ENCODE measurements around the gene AP2A1.

The AP2A1 gene

GRCh38 chr19:49853852-49854377 is 87.1 kb downstream of the AP2A1 start:
- no peak for DNase-seq (ENCODE audit: low spot score in 2 of 2)
- Mint-ChIP-seq H3K27ac (ENCODE audit: low read depth) (no peak overlapping the region), H3K4me3 (peak overlapping the region; percentile 3), H3K27me3 (no peaks in the 10 kb centered on the region), H3K36me3 (ENCODE audit: insufficient read depth) (peaks cover 21% of the 10 kb centered on the region), H3K4me1 (peaks cover 27% of the 10 kb centered on the region), H3K9me3 (peaks cover 4% of the 10 kb centered on the region)
- ATAC-seq (replicated peaks; ENCODE audit: extremely low read depth, poor library complexity, severe bottlenecking) = no peak

- Mint-ChIP-seq H3K4me1 (peaks cover 22% of the 10 kb centered on the region), H3K27me3 (no peaks in the 10 kb centered on the region), H3K27ac (ENCODE audit: low read depth) (peak overlapping the region; percentile 79), H3K4me3 (no peak overlapping the region), H3K36me3 (ENCODE audit: insufficient read depth) (peaks cover 21% of the 10 kb centered on the region), H3K9me3 (no peaks in the 10 kb centered on the region)
- DNase-seq (ENCODE audit: low spot score in 2 of 2) = no peak
- ATAC-seq (replicated peaks; ENCODE audit: extremely low read depth, poor library complexity, severe bottlenecking) = no peak
Observed at GRCh38 chr19:49854378-49855263, 87.8 kb downstream of the AP2A1 start.

GRCh38 chr19:49855277-49855675 is 88.5 kb downstream of the AP2A1 start:
- no peak overlapping the region for H3K4me3 Mint-ChIP-seq
- peak overlapping the region; percentile 79 for H3K27ac Mint-ChIP-seq (ENCODE audit: low read depth)
- H3K9me3 Mint-ChIP-seq = no peaks in the 10 kb centered on the region
- no peaks in the 10 kb centered on the region for H3K27me3 Mint-ChIP-seq
- H3K36me3 Mint-ChIP-seq (ENCODE audit: insufficient read depth) = peaks cover 21% of the 10 kb centered on the region
- DNase-seq (ENCODE audit: low spot score in 2 of 2) (no peak), ATAC-seq (replicated peaks; ENCODE audit: extremely low read depth, poor library complexity, severe bottlenecking) (no peak)
- H3K4me1 Mint-ChIP-seq = peaks cover 16% of the 10 kb centered on the region

- Mint-ChIP-seq H3K9me3 (no peaks in the 10 kb centered on the region), H3K4me3 (no peak overlapping the region), H3K4me1 (peaks cover 11% of the 10 kb centered on the region), H3K27ac (ENCODE audit: low read depth) (peak overlapping the region; percentile 79), H3K36me3 (ENCODE audit: insufficient read depth) (peaks cover 22% of the 10 kb centered on the region), H3K27me3 (no peaks in the 10 kb centered on the region)
- DNase-seq (ENCODE audit: low spot score in 2 of 2) (no peak), ATAC-seq (replicated peaks; ENCODE audit: extremely low read depth, poor library complexity, severe bottlenecking) (no peak)
Observed at GRCh38 chr19:49855676-49856573, 89.1 kb downstream of the AP2A1 start.

- ATAC-seq (replicated peaks; ENCODE audit: extremely low read depth, poor library complexity, severe bottlenecking) (no peak), DNase-seq (ENCODE audit: low spot score in 2 of 2) (no peak)
- no peak overlapping the region for H3K4me3 Mint-ChIP-seq
- no peaks in the 10 kb centered on the region for H3K9me3 Mint-ChIP-seq
- peaks cover 24% of the 10 kb centered on the region for H3K36me3 Mint-ChIP-seq (ENCODE audit: insufficient read depth)
- no peaks in the 10 kb centered on the region for H3K27me3 Mint-ChIP-seq
- H3K27ac Mint-ChIP-seq (ENCODE audit: low read depth) = peak overlapping the region; percentile 79
- peaks cover 11% of the 10 kb centered on the region for H3K4me1 Mint-ChIP-seq
Observed at GRCh38 chr19:49856574-49857021, 89.8 kb downstream of the AP2A1 start.
